ENCODE measurements around the gene SNAP91. TPM values are rescaled to one million over a fixed set of nuclear protein-coding genes. Genes with fewer than 3 reads are reported as not detected.

SNAP91 gene
- 2.8 and 3.4 TPM in 2 replicates for total RNA-seq (ENCODE audit: low replicate concordance)

DNA sequence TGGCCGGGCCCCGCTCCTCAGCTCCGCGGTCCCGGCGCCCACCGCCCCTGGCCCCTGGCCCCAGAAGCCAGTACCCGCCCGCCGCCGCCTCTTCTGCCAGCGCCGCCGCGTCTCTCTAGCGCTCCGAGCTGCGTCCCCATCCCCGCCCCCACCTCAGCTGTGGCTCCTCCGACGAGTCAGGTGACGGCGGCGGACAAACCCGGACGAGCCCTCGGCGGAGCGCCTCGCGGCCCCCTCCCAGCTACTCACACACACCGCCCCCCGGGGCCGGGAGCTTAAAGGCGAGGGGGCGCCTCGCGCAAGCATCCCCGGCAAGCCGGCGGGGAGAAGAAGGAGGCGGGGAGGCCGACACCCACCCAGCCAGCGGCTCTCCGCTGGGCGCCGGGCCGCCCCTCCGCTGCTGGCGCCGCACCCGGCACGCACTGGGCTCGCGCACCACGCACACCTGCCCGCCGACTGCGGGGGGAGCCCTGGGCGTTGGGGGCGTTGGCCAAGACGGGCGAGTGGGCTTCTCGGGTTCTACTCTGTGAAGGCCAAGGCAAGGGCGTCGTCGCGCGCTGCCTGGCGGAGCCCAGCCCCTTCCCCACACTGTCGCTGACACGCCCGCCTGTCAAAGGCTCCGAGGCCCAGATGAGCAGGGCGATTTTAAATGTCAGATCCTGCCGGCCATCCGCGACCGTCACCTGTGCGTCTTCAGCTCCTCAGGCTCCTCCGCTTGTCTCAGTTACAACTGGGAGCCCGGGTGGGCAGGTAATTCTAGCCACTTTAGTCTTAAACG is at the start of gene SNAP91:
TSS of gene SNAP91 (minus strand) at position 132 of the 778 bp plus-strand sequence. CDS start 1,174 bp downstream, outside the sequence.
- Mint-ChIP-seq H3K27me3 (ENCODE audit: insufficient read depth, low read depth) (peaks cover 12% of the 10 kb centered on the region), H3K4me3 (peak within 1 kb of the TSS; percentile 94), H3K27ac (no peak within 1 kb of the TSS), H3K4me1 (peaks cover 2% of the 10 kb centered on the region), H3K36me3 (no peaks in the 10 kb centered on the region), H3K9me3 (peaks cover 5% of the 10 kb centered on the region)
- Histone ChIP-seq H3F3A (ENCODE audit: low read depth) (no peaks in the 10 kb centered on the region), H3K36me3 (no peaks in the 10 kb centered on the region), H4K20me1 (ENCODE audit: low read depth) (no peaks in the 10 kb centered on the region), H3K27me3 (peaks cover 78% of the 10 kb centered on the region), H3K9ac (no peak within 1 kb of the TSS), H3K4me3 (peak within 1 kb of the TSS; percentile 72), H3K27ac (no peak within 1 kb of the TSS), H3K79me2 (ENCODE audit: low read depth) (no peaks in the 10 kb centered on the region), H3K4me2 (peak within 1 kb of the TSS; percentile 99), H2AFZ (replicated peaks) (peak within 1 kb of the TSS; percentile 98), H3K9me3 (ENCODE audit: low read depth) (no peaks in the 10 kb centered on the region), H3K4me1 (no peaks in the 10 kb centered on the region)
- peak; percentile 88 for DNase-seq (ENCODE audit: low spot score)
- TF ChIP-seq CTCF (IDR thresholded peaks at IDR 0.05) (no peak), EZH2phosphoT487 (IDR thresholded peaks at IDR 0.05) (peak; percentile 60), EZH2 (IDR thresholded peaks at IDR 0.05) (peak; percentile 61)

- Mint-ChIP-seq H3K36me3 (no peaks in the 10 kb centered on the region), H3K9me3 (peaks cover 12% of the 10 kb centered on the region), H3K4me3 (no peak overlapping the region), H3K4me1 (no peaks in the 10 kb centered on the region), H3K27ac (no peak overlapping the region), H3K27me3 (ENCODE audit: insufficient read depth, low read depth) (no peaks in the 10 kb centered on the region)
- Histone ChIP-seq H3K36me3 (no peaks in the 10 kb centered on the region), H3K4me2 (no peak overlapping the region), H3K4me3 (no peak overlapping the region), H4K20me1 (ENCODE audit: low read depth) (no peaks in the 10 kb centered on the region), H3K4me1 (no peaks in the 10 kb centered on the region), H3F3A (ENCODE audit: low read depth) (no peaks in the 10 kb centered on the region), H2AFZ (replicated peaks) (no peak overlapping the region), H3K27ac (no peak overlapping the region), H3K9ac (no peak overlapping the region), H3K27me3 (no peaks in the 10 kb centered on the region), H3K9me3 (ENCODE audit: low read depth) (peaks cover 4% of the 10 kb centered on the region), H3K79me2 (ENCODE audit: low read depth) (no peaks in the 10 kb centered on the region)
- TF ChIP-seq EZH2 (IDR thresholded peaks at IDR 0.05) = no peak
- TF ChIP-seq EZH2phosphoT487 (IDR thresholded peaks at IDR 0.05) = no peak
- TF ChIP-seq CTCF (IDR thresholded peaks at IDR 0.05) = no peak
- DNase-seq (ENCODE audit: low spot score) = no peak
Measured at GRCh38 chr6:83758533-83758932, 49.6 kb upstream of the SNAP91 start.

GRCh38 chr6:83757021-83757420 is 48.1 kb upstream of the SNAP91 start:
- Histone ChIP-seq H3K4me2 (no peak overlapping the region), H3K4me1 (no peaks in the 10 kb centered on the region), H4K20me1 (ENCODE audit: low read depth) (no peaks in the 10 kb centered on the region), H3K27ac (no peak overlapping the region), H3K9me3 (ENCODE audit: low read depth) (peaks cover 4% of the 10 kb centered on the region), H2AFZ (replicated peaks) (no peak overlapping the region), H3K36me3 (no peaks in the 10 kb centered on the region), H3K27me3 (no peaks in the 10 kb centered on the region), H3F3A (ENCODE audit: low read depth) (no peaks in the 10 kb centered on the region), H3K4me3 (no peak overlapping the region), H3K9ac (no peak overlapping the region), H3K79me2 (ENCODE audit: low read depth) (no peaks in the 10 kb centered on the region)
- H3K9me3 Mint-ChIP-seq = peaks cover 16% of the 10 kb centered on the region
- H3K27ac Mint-ChIP-seq = no peak overlapping the region
- no peak for DNase-seq (ENCODE audit: low spot score)
- TF ChIP-seq CTCF (IDR thresholded peaks at IDR 0.05) = no peak
- TF ChIP-seq EZH2 (IDR thresholded peaks at IDR 0.05) = no peak
- TF ChIP-seq EZH2phosphoT487 (IDR thresholded peaks at IDR 0.05) = no peak
- no peaks in the 10 kb centered on the region for H3K27me3 Mint-ChIP-seq (ENCODE audit: insufficient read depth, low read depth)
- no peaks in the 10 kb centered on the region for H3K36me3 Mint-ChIP-seq
- H3K4me3 Mint-ChIP-seq = no peak overlapping the region
- H3K4me1 Mint-ChIP-seq = no peaks in the 10 kb centered on the region

Measured in neural progenitor cell (in vitro differentiated cells).